ENCODE measurements around the gene CSAG1.
"Not testable (repeated sequence)": the region's sequence is repeated elsewhere in the genome, so short reads cannot be mapped to it uniquely, and the experiment has no call there.

GRCh38 chrX:152713815-152714787 is 19.4 kb downstream of the CSAG1 start, which contains the start of gene MAGEA2B:
- not testable (repeated sequence) for TF ChIP-seq CTCF (IDR thresholded peaks at IDR 0.05; ENCODE audit: low read depth, low read length, poor library complexity, severe bottlenecking); EZH2phosphoT487 (IDR thresholded peaks at IDR 0.05; ENCODE audit: borderline replicate concordance, low read length)
